CD14-positive monocyte (primary cell): Measurements from ENCODE around the gene IKZF3. TPM values are rescaled to one million over a fixed set of nuclear protein-coding genes. Genes with fewer than 3 reads are reported as not detected.
A peak's percentile ranks its signal among the peaks of the same experiment; 100 is the strongest.

Source experiments
- DNase-seq, 3 donors: peaks; one replicate each; pipeline ENCODE4 v3.0.0-alpha.2; 2011 to 2022
- H2AFZ ChIP-seq: 2 replicates; pipeline ENCODE4 v1.6.0; 2012; ENCODE audit warnings: mild to moderate bottlenecking, low read depth, low read length, inconsistent platforms; ENCODE audit not compliant: insufficient read depth, poor library complexity, severe bottlenecking
- H3K27ac ChIP-seq, 2 donors: 1 replicate in 1 of 2; 2 replicates in 1 of 2; pipeline ENCODE4 v1.5.1; 2012 to 2013; ENCODE audit warnings: low read length in 2 of 2, control low read depth in 1 of 2, inconsistent platforms in 1 of 2, low read depth in 1 of 2, mild to moderate bottlenecking in 1 of 2
- H3K27me3 ChIP-seq, 2 donors: one replicate each; pipeline versions ENCODE4 v1.6.0 to v1.6.1; 2011 to 2013; ENCODE audit warnings: low read length in 2 of 2; ENCODE audit not compliant: control insufficient read depth in 2 of 2, insufficient read depth in 2 of 2
- H3K36me3 ChIP-seq, 2 donors: replicated peaks in 1 of 2; 1 replicate in 1 of 2; 2 replicates in 1 of 2; pipeline versions ENCODE4 v1.5.1 to v1.6.1; 2012 to 2013; ENCODE audit warnings: low read length in 2 of 2, control low read depth in 1 of 2, inconsistent platforms in 1 of 2, mild to moderate bottlenecking in 1 of 2; ENCODE audit not compliant: insufficient read depth in 2 of 2, control insufficient read depth in 1 of 2
- H3K4me1 ChIP-seq, 2 donors: 1 replicate in 1 of 2; 2 replicates in 1 of 2; pipeline versions ENCODE4 v1.5.1 to v1.6.1; 2012 to 2013; ENCODE audit warnings: low read length in 2 of 2, control low read depth in 1 of 2, inconsistent platforms in 1 of 2, mild to moderate bottlenecking in 1 of 2, moderate library complexity in 1 of 2; ENCODE audit not compliant: insufficient read depth in 2 of 2, control insufficient read depth in 1 of 2
- H3K4me2 ChIP-seq: replicated peaks from 2 replicates; pipeline ENCODE3; 2012; ENCODE audit warnings: low read length, moderate library complexity, mild to moderate bottlenecking; ENCODE audit not compliant: poor library complexity, severe bottlenecking; ENCODE audit errors: extremely low read depth
- H3K4me3 ChIP-seq, 3 experiments: fragments of 200-600 bp in 1 of 3; sonication (generic) in 1 of 3; replicated peaks in 1 of 3; 1 replicate in 2 of 3; 2 replicates in 1 of 3; pipeline ENCODE4 v1.5.1; 2011 to 2013; ENCODE audit warnings: low read length in 3 of 3, mild to moderate bottlenecking in 3 of 3, control low read depth in 2 of 3, low read depth in 2 of 3, inconsistent platforms in 1 of 3, moderate library complexity in 1 of 3
- H3K79me2 ChIP-seq: 2 replicates; pipeline ENCODE4 v1.6.0; 2012; ENCODE audit warnings: mild to moderate bottlenecking, control low read depth, inconsistent platforms, low read length, moderate library complexity; ENCODE audit not compliant: insufficient read depth
- H3K9ac ChIP-seq: 2 replicates; pipeline ENCODE4 v1.6.0; 2017; ENCODE audit warnings: low read length, mild to moderate bottlenecking; ENCODE audit not compliant: insufficient read depth, poor library complexity, severe bottlenecking
- H3K9me3 ChIP-seq, 2 donors: replicated peaks in 1 of 2; 1 replicate in 1 of 2; 2 replicates in 1 of 2; pipeline versions ENCODE4 v1.5.1 to v1.6.1; 2012 to 2013; ENCODE audit warnings: low read length in 2 of 2, control low read depth in 1 of 2; ENCODE audit not compliant: control insufficient read depth in 1 of 2, insufficient read depth in 1 of 2
- H4K20me1 ChIP-seq: 2 replicates; pipeline ENCODE4 v1.6.0; 2012; ENCODE audit warnings: mild to moderate bottlenecking, low read length, control low read depth, moderate library complexity; ENCODE audit not compliant: insufficient read depth
- H3K27ac Mint-ChIP-seq, 7 donors: one replicate each; pipeline ENCODE4 v1.8.0; 2020; ENCODE audit warnings: mild to moderate bottlenecking in 7 of 7, mixed read lengths in 7 of 7, moderate library complexity in 6 of 7, inconsistent platforms in 2 of 7
- H3K27me3 Mint-ChIP-seq, 3 donors: one replicate each; pipeline ENCODE4 v1.8.0; 2021 to 2022; ENCODE audit warnings: low read depth in 3 of 3, mild to moderate bottlenecking in 3 of 3, mixed read lengths in 3 of 3, moderate library complexity in 3 of 3, inconsistent platforms in 1 of 3
- H3K36me3 Mint-ChIP-seq, 2 donors: one replicate each; pipeline ENCODE4 v1.8.0; 2020; ENCODE audit warnings: mixed read lengths in 2 of 2, inconsistent platforms in 1 of 2, mild to moderate bottlenecking in 1 of 2
- H3K4me1 Mint-ChIP-seq: one replicate; pipeline ENCODE4 v1.8.0; 2020; ENCODE audit warnings: mild to moderate bottlenecking, mixed read lengths
- H3K4me3 Mint-ChIP-seq, 2 donors: one replicate each; pipeline ENCODE4 v1.8.0; 2020; ENCODE audit warnings: mild to moderate bottlenecking in 2 of 2, mixed read lengths in 2 of 2, moderate library complexity in 1 of 2
- H3K9me3 Mint-ChIP-seq, 7 donors: one replicate each; pipeline ENCODE4 v1.8.0; 2020 to 2022; ENCODE audit warnings: mixed read lengths in 7 of 7, mild to moderate bottlenecking in 6 of 7, moderate library complexity in 6 of 7, inconsistent platforms in 2 of 7
- WGBS: methylation state at CpG from one replicate; pipeline ENCODE4 v1.1.5; 2013; ENCODE audit warnings: missing lambda C conversion rate; ENCODE audit not compliant: insufficient coverage; 5-methylcytosine and 5-hydroxymethylcytosine counted together
- intact Hi-C, 2 donors: fragments of 100-400 bp; cut with micrococcal nuclease; formaldehyde crosslinking; loops; one replicate each; pipeline versions ENCODE4 v1.15.0 to v1.15.1; 2023
- polyA plus RNA-seq, 3 donors: library from polyadenylated mRNA; depleted of rRNA in 1 of 3; unstranded in 2 of 3; stranded (reverse) in 1 of 3; fragments of 300-500 nt in 2 of 3; fragments of >200 nt in 1 of 3; fragmentation: Illumina TruSeq in 2 of 3; gene quantifications; 1 replicate in 2 of 3; 2 replicates in 1 of 3; pipeline ENCODE4 v1.2.3, GENCODE V29; 2012 to 2021
- TF ChIP-seq, protein P1 (sequence below): fragments of 200-600 bp; IDR thresholded peaks from one replicate; pipeline ENCODE4 v1.8.0; 2022; ENCODE audit warnings: antibody characterized with exemption, mild to moderate bottlenecking

IKZF3 gene
- polyA plus RNA-seq, 3 donors = 0.05 to 0.15 (median 0.05) TPM

DNA sequence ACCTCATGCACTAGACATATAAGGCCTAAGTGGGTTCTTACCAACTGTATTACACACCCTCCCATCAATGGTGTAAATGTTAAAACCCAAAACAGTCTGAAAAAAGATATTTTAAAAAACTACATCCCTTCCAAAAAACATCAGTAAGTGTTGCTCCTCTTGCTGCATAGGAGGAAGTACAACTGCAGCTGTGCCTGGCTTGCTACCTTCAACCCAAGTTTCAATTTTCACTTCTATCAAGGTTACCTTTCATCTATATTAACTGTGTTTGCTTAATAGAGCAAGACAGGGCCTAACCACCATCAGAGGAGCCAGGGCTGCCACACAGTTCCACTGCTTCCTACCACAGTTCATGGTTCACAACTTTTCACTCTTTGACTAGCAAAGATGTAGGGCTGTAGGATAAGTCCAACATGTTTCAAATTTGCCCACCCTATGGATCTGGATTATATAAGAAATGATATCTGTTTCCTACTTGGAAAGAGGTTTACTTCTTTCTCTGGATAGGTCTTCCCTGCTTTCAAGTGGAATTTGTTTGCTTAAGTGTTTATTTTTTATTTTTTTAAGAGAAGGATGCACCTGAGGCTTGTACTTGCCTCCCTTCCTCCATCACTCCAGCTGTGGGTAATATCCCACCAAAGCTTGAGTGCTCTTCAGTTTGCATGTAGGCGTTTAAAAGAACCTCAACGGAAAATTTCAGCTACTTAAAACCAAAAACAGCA lies 69.7 kb downstream of the IKZF3 start:
- H3K4me2 ChIP-seq = no peak overlapping the region
- no peaks in the 10 kb centered on the region for H3K4me1 ChIP-seq
- intact Hi-C loops = no loop called here
- H3K9me3 ChIP-seq = no peaks in the 10 kb centered on the region
- H3K36me3 ChIP-seq = no peaks in the 10 kb centered on the region
- no peaks in the 10 kb centered on the region for H4K20me1 ChIP-seq
- Mint-ChIP-seq H3K4me1 (no peaks in the 10 kb centered on the region), H3K27me3 (peaks cover 25 to 46% (median 31%) of the 10 kb centered on the region in 3 donors), H3K36me3 (no peaks in the 10 kb centered on the region), H3K27ac (peak overlapping the region in 1 of 7 donors; percentile 8), H3K4me3 (no peak overlapping the region), H3K9me3 (no peaks in the 10 kb centered on the region)
- no peaks in the 10 kb centered on the region for H3K79me2 ChIP-seq
- TF ChIP-seq, protein P1, sequence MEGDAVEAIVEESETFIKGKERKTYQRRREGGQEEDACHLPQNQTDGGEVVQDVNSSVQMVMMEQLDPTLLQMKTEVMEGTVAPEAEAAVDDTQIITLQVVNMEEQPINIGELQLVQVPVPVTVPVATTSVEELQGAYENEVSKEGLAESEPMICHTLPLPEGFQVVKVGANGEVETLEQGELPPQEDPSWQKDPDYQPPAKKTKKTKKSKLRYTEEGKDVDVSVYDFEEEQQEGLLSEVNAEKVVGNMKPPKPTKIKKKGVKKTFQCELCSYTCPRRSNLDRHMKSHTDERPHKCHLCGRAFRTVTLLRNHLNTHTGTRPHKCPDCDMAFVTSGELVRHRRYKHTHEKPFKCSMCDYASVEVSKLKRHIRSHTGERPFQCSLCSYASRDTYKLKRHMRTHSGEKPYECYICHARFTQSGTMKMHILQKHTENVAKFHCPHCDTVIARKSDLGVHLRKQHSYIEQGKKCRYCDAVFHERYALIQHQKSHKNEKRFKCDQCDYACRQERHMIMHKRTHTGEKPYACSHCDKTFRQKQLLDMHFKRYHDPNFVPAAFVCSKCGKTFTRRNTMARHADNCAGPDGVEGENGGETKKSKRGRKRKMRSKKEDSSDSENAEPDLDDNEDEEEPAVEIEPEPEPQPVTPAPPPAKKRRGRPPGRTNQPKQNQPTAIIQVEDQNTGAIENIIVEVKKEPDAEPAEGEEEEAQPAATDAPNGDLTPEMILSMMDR = no peak
- peaks cover 28 to 34% of the 10 kb centered on the region in 2 donors for H3K27me3 ChIP-seq
- no peak overlapping the region for H3K27ac ChIP-seq
- H2AFZ ChIP-seq = no peak overlapping the region
- H3K4me3 ChIP-seq = no peak overlapping the region
- DNase-seq = no peak
- no CpG with 5 or more reads among the region's 2 CpGs for WGBS
- H3K9ac ChIP-seq = no peak overlapping the region

DNA sequence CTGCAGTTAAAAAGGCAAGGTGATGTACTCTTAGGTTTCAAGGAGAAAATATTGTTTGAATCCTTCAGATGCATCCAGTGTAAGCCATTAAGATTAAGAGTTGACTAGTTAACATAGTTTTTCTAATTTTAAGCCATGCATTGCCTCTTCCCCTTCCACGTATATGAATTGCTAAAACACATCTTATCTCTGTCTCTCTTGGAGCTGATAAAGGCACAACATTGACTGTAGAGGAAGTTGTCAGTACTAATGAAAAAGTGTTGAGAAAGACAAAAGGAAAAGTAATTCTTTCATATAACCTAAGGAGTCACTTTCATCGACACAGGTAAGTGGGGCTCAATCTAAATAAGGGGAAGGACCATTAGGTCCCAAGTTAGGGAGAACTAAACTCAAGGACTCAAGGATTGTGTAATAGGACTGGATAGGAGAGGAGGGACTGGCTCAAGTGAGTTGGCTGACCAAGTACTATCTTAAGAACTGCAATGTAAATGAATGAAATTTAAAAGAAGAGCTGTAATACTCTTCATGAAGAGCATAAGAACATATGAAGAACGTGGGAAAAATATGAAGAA lies 70.7 kb downstream of the IKZF3 start:
- H4K20me1 ChIP-seq = no peaks in the 10 kb centered on the region
- H3K9ac ChIP-seq = no peak overlapping the region
- no peaks in the 10 kb centered on the region for H3K4me1 ChIP-seq
- H3K79me2 ChIP-seq = no peaks in the 10 kb centered on the region
- H3K4me2 ChIP-seq = no peak overlapping the region
- no peak overlapping the region for H3K4me3 ChIP-seq
- no peak for DNase-seq
- H3K4me1 Mint-ChIP-seq = no peaks in the 10 kb centered on the region
- TF ChIP-seq, protein P1 = no peak
- H3K36me3 ChIP-seq = no peaks in the 10 kb centered on the region
- no peak overlapping the region for H2AFZ ChIP-seq
- intact Hi-C loops = no loop called here
- H3K9me3 ChIP-seq = no peaks in the 10 kb centered on the region
- peaks cover 26 to 46% (median 29%) of the 10 kb centered on the region in 3 donors for H3K27me3 Mint-ChIP-seq
- H3K9me3 Mint-ChIP-seq = no peaks in the 10 kb centered on the region
- no CpG with 5 or more reads among the region's 3 CpGs for WGBS
- no peak overlapping the region for H3K27ac ChIP-seq
- no peaks in the 10 kb centered on the region for H3K36me3 Mint-ChIP-seq
- no peak overlapping the region for H3K4me3 Mint-ChIP-seq
- peaks cover 27 to 34% of the 10 kb centered on the region in 2 donors for H3K27me3 ChIP-seq
- peak overlapping the region in 1 of 7 donors; percentile 21 for H3K27ac Mint-ChIP-seq
